Right lung (tissue), 10 donors: ENCODE results near the gene EDDM13. TPM values are rescaled to one million over a fixed set of nuclear protein-coding genes. Genes with fewer than 3 reads are reported as not detected.
"Not testable (repeated sequence)": the region's sequence is repeated elsewhere in the genome, so short reads cannot be mapped to it uniquely, and the experiment has no call there.

ENCODE experiments used
- DNase-seq, 2 donors: peaks; one replicate each; pipeline ENCODE4 v3.0.0-alpha.2; 2013
- long read RNA-seq, 8 donors: transcript quantifications; one replicate each; lab custom pipeline, GENCODE V29; 2026
- polyA plus RNA-seq, 5 donors: library from polyadenylated mRNA; unstranded; fragments of 120-200 nt; gene quantifications; one replicate each; pipeline versions ENCODE4 v1.2.1 to v1.2.3, GENCODE V29; 2013; ENCODE audit warnings: inconsistent platforms in 1 of 5, low replicate concordance in 1 of 5; ENCODE audit not compliant: insufficient read length in 5 of 5, insufficient read depth in 1 of 5

EDDM13 gene
- polyA plus RNA-seq: 1 to 10 TPM; 1.9 to 4.4 (median 3.5) TPM
- long read RNA-seq, donor 1: 0 reads
- long read RNA-seq, donor 2: 0 reads
- long read RNA-seq, donor 3: 0 reads
- long read RNA-seq, donor 4: 0 reads
- long read RNA-seq, donor 5: 0 reads
- long read RNA-seq, donor 6: 0 reads
- long read RNA-seq, donor 7: 0 reads
- long read RNA-seq, donor 8: 0 reads

- no peak for DNase-seq
Observed at GRCh38 chr19:56272161-56272798, at the start of gene EDDM13. TSS of gene EDDM13 (plus strand) at chr19:56272748. CDS start at chr19:56272835, 87 bp downstream.

- no peak for DNase-seq
Observed at GRCh38 chr19:56222901-56223300, 49.6 kb upstream of the EDDM13 start.

GRCh38 chr19:56223481-56223880 is 49.1 kb upstream of the EDDM13 start:
- DNase-seq: no peak

GRCh38 chr19:56245121-56245740 is 27.3 kb upstream of the EDDM13 start:
- no peak for DNase-seq

GRCh38 chr19:56245764-56246163 is 26.8 kb upstream of the EDDM13 start:
- not testable (repeated sequence) for DNase-seq

GRCh38 chr19:56248736-56249338 is 23.7 kb upstream of the EDDM13 start:
- DNase-seq: not testable (repeated sequence)

GRCh38 chr19:56252699-56253422 is 19.7 kb upstream of the EDDM13 start:
- peak; percentile 23 to 29 for DNase-seq

- DNase-seq: peak; percentile 30 to 41
Observed at GRCh38 chr19:56253737-56254136, 18.8 kb upstream of the EDDM13 start.

GRCh38 chr19:56258272-56258671 is 14.3 kb upstream of the EDDM13 start:
- no peak for DNase-seq

GRCh38 chr19:56261145-56261544 is 11.4 kb upstream of the EDDM13 start:
- DNase-seq: no peak

- not testable (repeated sequence) for DNase-seq
Observed at GRCh38 chr19:56261932-56262331, 10.6 kb upstream of the EDDM13 start.

GRCh38 chr19:56263319-56263718 is 9.2 kb upstream of the EDDM13 start:
- no peak for DNase-seq

- no peak for DNase-seq
Observed at GRCh38 chr19:56266051-56266450, 6.5 kb upstream of the EDDM13 start.

- DNase-seq: no peak
Observed at GRCh38 chr19:56269348-56269747, 3.2 kb upstream of the EDDM13 start.

- DNase-seq: no peak
Observed at GRCh38 chr19:56270676-56271075, 1.9 kb upstream of the EDDM13 start.

GRCh38 chr19:56271151-56271550 is 1.4 kb upstream of the EDDM13 start:
- DNase-seq: no peak

- no peak for DNase-seq
Observed at GRCh38 chr19:56273563-56274117, 1.1 kb downstream of the EDDM13 start.

- no peak for DNase-seq
Observed at GRCh38 chr19:56282809-56283208, 10.3 kb downstream of the EDDM13 start.

- no peak for DNase-seq
Observed at GRCh38 chr19:56284746-56285145, 12.2 kb downstream of the EDDM13 start.

- no peak for DNase-seq
Observed at GRCh38 chr19:56290104-56290503, 17.6 kb downstream of the EDDM13 start.

GRCh38 chr19:56291867-56292266 is 19.3 kb downstream of the EDDM13 start:
- DNase-seq: no peak

GRCh38 chr19:56294549-56294948 is 22.0 kb downstream of the EDDM13 start:
- DNase-seq: no peak
